ENCODE measurements around the gene MIAT.

DNA sequence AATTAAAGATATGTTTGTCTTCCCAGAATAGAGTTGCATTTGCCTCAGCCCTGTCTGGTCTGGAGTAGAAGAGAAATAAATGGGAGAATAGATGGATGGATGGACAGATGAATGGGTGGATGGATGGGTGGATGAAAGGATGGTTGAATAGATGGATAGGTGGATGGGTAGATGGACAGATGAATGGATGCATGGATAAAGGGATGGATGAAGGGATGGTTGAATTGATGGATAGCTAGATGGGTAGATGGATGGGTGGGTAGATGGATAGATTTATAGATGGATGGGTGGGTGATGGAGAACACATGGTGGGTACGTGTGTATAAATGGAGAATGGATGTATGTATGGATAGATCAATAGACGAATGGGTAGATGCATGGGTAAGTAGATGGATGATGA is 48.1 kb upstream of the MIAT start:
- TF ChIP-seq, protein P1, sequence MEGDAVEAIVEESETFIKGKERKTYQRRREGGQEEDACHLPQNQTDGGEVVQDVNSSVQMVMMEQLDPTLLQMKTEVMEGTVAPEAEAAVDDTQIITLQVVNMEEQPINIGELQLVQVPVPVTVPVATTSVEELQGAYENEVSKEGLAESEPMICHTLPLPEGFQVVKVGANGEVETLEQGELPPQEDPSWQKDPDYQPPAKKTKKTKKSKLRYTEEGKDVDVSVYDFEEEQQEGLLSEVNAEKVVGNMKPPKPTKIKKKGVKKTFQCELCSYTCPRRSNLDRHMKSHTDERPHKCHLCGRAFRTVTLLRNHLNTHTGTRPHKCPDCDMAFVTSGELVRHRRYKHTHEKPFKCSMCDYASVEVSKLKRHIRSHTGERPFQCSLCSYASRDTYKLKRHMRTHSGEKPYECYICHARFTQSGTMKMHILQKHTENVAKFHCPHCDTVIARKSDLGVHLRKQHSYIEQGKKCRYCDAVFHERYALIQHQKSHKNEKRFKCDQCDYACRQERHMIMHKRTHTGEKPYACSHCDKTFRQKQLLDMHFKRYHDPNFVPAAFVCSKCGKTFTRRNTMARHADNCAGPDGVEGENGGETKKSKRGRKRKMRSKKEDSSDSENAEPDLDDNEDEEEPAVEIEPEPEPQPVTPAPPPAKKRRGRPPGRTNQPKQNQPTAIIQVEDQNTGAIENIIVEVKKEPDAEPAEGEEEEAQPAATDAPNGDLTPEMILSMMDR (IDR thresholded peaks at IDR 0.05): no peak
- no peak for TF ChIP-seq POLR2A (IDR thresholded peaks at IDR 0.05)

All from esophagus squamous epithelium (tissue), 4 donors.